Right atrium auricular region (tissue), 2 donors: ENCODE data around the gene DCTN2. TPM values are rescaled to one million over a fixed set of nuclear protein-coding genes. Genes with fewer than 3 reads are reported as not detected.

Source experiments
- DNase-seq: peaks from one replicate; pipeline ENCODE4 v3.0.0-alpha.2; 2019; ENCODE audit warnings: low spot score
- H3K27ac ChIP-seq, 2 donors: fragments of 200-600 bp; sonication (generic); 1 replicate in 1 of 2; 2 replicates in 1 of 2; pipeline ENCODE4 v1.5.1; 2016 to 2019
- H3K27me3 ChIP-seq, 2 donors: fragments of 200-600 bp; sonication (generic); one replicate each; pipeline versions ENCODE4 v1.5.1 to v1.6.0; 2017 to 2019
- H3K36me3 ChIP-seq: fragments of 200-600 bp; sonication (generic); one replicate; pipeline ENCODE4 v1.5.1; 2016
- H3K4me1 ChIP-seq, 2 donors: fragments of 200-600 bp; sonication (generic); one replicate each; pipeline versions ENCODE4 v1.5.1 to v1.6.0; 2017 to 2019
- H3K4me3 ChIP-seq, 2 donors: fragments of 200-600 bp; sonication (generic); 1 replicate in 1 of 2; 2 replicates in 1 of 2; pipeline ENCODE4 v1.5.1; 2017 to 2019; ENCODE audit warnings: mild to moderate bottlenecking in 1 of 2, moderate library complexity in 1 of 2
- H3K9me3 ChIP-seq, 2 donors: fragments of 200-600 bp; sonication (generic); one replicate each; pipeline ENCODE4 v1.5.1; 2019
- CTCF ChIP-seq, 2 donors: fragments of 200-600 bp; sonication (generic); IDR thresholded peaks; one replicate each; pipeline ENCODE4 v1.5.1; 2019; ENCODE audit warnings: antibody characterized with exemption in 2 of 2
- total RNA-seq, 2 donors: library from RNA; depleted of rRNA; stranded (reverse); fragments of >200 nt; gene quantifications; one replicate each; pipeline ENCODE4 v1.1.0, GENCODE V29; 2016

The DCTN2 gene
- total RNA-seq, 2 donors from 2014 or later = 109 to 114 TPM

DNA sequence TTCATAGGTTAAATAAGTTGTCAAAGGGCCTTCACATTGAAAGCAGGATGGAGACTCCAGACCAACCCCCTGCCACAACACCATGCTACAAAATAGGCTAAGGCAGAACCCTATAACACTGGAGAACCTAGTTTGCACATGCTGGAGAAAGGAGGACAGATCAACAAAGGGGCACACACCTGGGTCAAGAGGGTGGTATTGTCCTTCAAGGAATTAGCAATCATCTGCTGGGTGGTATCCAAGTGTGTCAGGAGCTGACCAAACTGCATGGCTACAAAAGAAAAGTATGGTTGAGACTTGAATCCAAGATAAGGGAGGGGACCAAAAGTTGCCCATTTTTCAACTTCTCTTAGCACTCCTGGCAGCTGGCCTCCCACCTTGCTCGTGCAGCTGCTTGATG, 15.2 kb downstream of the DCTN2 start:
- no peak overlapping the region for H3K27ac ChIP-seq
- no peak for DNase-seq
- TF ChIP-seq CTCF (IDR thresholded peaks at IDR 0.05) = no peak
- H3K4me1 ChIP-seq = no peaks in the 10 kb centered on the region
- H3K36me3 ChIP-seq = peaks cover 87% of the 10 kb centered on the region
- H3K27me3 ChIP-seq = no peaks in the 10 kb centered on the region
- no peaks in the 10 kb centered on the region for H3K9me3 ChIP-seq
- H3K4me3 ChIP-seq = no peak overlapping the region

- Histone ChIP-seq H3K36me3 (peaks cover 100% of the 10 kb centered on the region), H3K27ac (no peak overlapping the region)
- TF ChIP-seq CTCF (IDR thresholded peaks at IDR 0.05) = no peak
Measured at GRCh38 chr12:57530396-57531142, 16.4 kb downstream of the DCTN2 start.

DNA sequence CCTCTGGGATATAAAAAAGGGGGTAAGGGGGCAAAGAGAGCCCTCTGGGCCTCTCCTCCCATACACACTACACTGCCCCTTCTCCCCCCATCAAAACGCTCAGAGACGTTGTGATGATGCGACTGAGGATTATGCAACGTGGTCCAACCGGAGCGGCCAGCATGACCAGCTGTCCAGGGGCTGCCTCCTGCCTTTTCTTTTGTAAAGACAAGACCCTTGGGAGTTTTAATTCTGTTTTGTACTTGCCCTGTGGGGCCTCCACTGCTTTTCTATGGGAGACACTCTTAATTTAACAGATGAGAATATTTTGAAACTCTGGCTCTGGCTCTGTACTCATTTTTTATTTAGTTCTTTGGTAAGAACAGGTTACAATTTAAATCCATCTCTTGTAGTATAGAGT, 17.2 kb downstream of the DCTN2 start:
- DNase-seq = no peak
- no peaks in the 10 kb centered on the region for H3K27me3 ChIP-seq
- H3K9me3 ChIP-seq = no peaks in the 10 kb centered on the region
- no peak for TF ChIP-seq CTCF (IDR thresholded peaks at IDR 0.05)
- H3K27ac ChIP-seq = no peak overlapping the region
- H3K4me1 ChIP-seq = peaks cover 0 to 14% of the 10 kb centered on the region in 2 donors
- no peak overlapping the region for H3K4me3 ChIP-seq
- peaks cover 100% of the 10 kb centered on the region for H3K36me3 ChIP-seq

More at GRCh38 chr12:57530396-57531142, 16.4 kb downstream of the DCTN2 start:
- Histone ChIP-seq H3K9me3 (no peaks in the 10 kb centered on the region), H3K4me1 (peaks cover 0 to 6% of the 10 kb centered on the region in 2 donors), H3K27me3 (no peaks in the 10 kb centered on the region), H3K4me3 (no peak overlapping the region)
- no peak for DNase-seq

GRCh38 chr12:57528831-57529555, 18.0 kb downstream of the DCTN2 start:
- DNase-seq = no peak
- Histone ChIP-seq H3K4me3 (no peak overlapping the region), H3K4me1 (peaks cover 0 to 22% of the 10 kb centered on the region in 2 donors), H3K36me3 (peaks cover 100% of the 10 kb centered on the region), H3K27me3 (no peaks in the 10 kb centered on the region), H3K27ac (no peak overlapping the region), H3K9me3 (no peaks in the 10 kb centered on the region)
- TF ChIP-seq CTCF (IDR thresholded peaks at IDR 0.05) = no peak

GRCh38 chr12:57528176-57528575, 18.8 kb downstream of the DCTN2 start:
- H3K4me1 ChIP-seq = peaks cover 0 to 30% of the 10 kb centered on the region in 2 donors
- no peak for DNase-seq
- peaks cover 93% of the 10 kb centered on the region for H3K36me3 ChIP-seq
- no peak overlapping the region for H3K4me3 ChIP-seq
- H3K27ac ChIP-seq = no peak overlapping the region
- no peaks in the 10 kb centered on the region for H3K9me3 ChIP-seq
- no peak for TF ChIP-seq CTCF (IDR thresholded peaks at IDR 0.05)
- H3K27me3 ChIP-seq = no peaks in the 10 kb centered on the region
